WTC11 (cell line): ENCODE data around the gene ESAM. TPM values are rescaled to one million over a fixed set of nuclear protein-coding genes. Genes with fewer than 3 reads are reported as not detected.
A peak's percentile ranks its signal among the peaks of the same experiment; 100 is the strongest.

Experiments
- ATAC-seq: fragments of 200-7000 bp; cut with Tn5 transposase; 2 replicates; pipeline ENCODE4 v1.10.0; 2021; ENCODE audit warnings: mild to moderate bottlenecking, moderate library complexity
- CTCF ChIA-PET: fragments of 300-600 bp; sonication (Branson Sonifier 250); formaldehyde crosslinking; loops from one replicate; lab custom pipeline; 2021; ENCODE audit warnings: antibody characterized with exemption; lab: Charles Lee
- POLR2A ChIA-PET: fragments of 350-600 bp; sonication (Branson Sonifier 250); formaldehyde crosslinking; loops from one replicate; lab custom pipeline; 2021; ENCODE audit warnings: antibody characterized with exemption; lab: Charles Lee
- DNase-seq: peaks from one replicate; pipeline ENCODE4 v3.0.0; 2021; ENCODE audit warnings: low spot score
- H3K27ac Mint-ChIP-seq: 2 replicates; pipeline ENCODE4 v1.8.0; 2021; ENCODE audit warnings: mixed read lengths
- H3K27me3 Mint-ChIP-seq: 2 replicates; pipeline ENCODE4 v1.8.0; 2021; ENCODE audit warnings: low read depth, mild to moderate bottlenecking, moderate library complexity, mixed read lengths
- H3K36me3 Mint-ChIP-seq: 2 replicates; pipeline ENCODE4 v1.8.0; 2021; ENCODE audit warnings: mixed read lengths
- H3K4me1 Mint-ChIP-seq: 2 replicates; pipeline ENCODE4 v1.8.0; 2022; ENCODE audit warnings: mixed read lengths
- H3K4me3 Mint-ChIP-seq: 2 replicates; pipeline ENCODE4 v1.8.0; 2021; ENCODE audit warnings: mild to moderate bottlenecking, moderate library complexity, mixed read lengths
- H3K9me3 Mint-ChIP-seq: 2 replicates; pipeline ENCODE4 v1.8.0; 2021; ENCODE audit warnings: mixed read lengths
- ATF1 ChIP-seq: sonication (generic); formaldehyde crosslinking; IDR thresholded peaks from 2 replicates; pipeline ENCODE4 v1.8.1; 2023; ENCODE audit warnings: mild to moderate bottlenecking, moderate library complexity, missing genetic modification reagents
- GABPB1 ChIP-seq: sonication (generic); formaldehyde crosslinking; IDR thresholded peaks from 2 replicates; pipeline ENCODE4 v1.8.1; 2023; ENCODE audit warnings: mild to moderate bottlenecking, missing genetic modification reagents
- HMGA2 ChIP-seq: fragments of 250-450 bp; sonication (Bioruptor Pico); IDR thresholded peaks from 2 replicates; pipeline ENCODE4 v1.4.0; 2021; ENCODE audit warnings: mild to moderate bottlenecking, moderate library complexity
- TEAD4 ChIP-seq: sonication (generic); formaldehyde crosslinking; IDR thresholded peaks from 2 replicates; pipeline ENCODE4 v1.8.0; 2022; ENCODE audit warnings: mild to moderate bottlenecking, missing genetic modification reagents
- ZBTB21 ChIP-seq: sonication (generic); formaldehyde crosslinking; IDR thresholded peaks from 2 replicates; pipeline ENCODE4 v1.8.1; 2023; ENCODE audit warnings: mild to moderate bottlenecking, missing genetic modification reagents, borderline replicate concordance
- ZNF121 ChIP-seq: sonication (generic); formaldehyde crosslinking; IDR thresholded peaks from 2 replicates; pipeline ENCODE4 v1.8.0; 2023; ENCODE audit warnings: missing genetic modification reagents
- ZNF396 ChIP-seq: fragments of 250-450 bp; sonication (Bioruptor Pico); IDR thresholded peaks from 2 replicates; pipeline ENCODE4 v1.8.0; 2021; ENCODE audit warnings: mild to moderate bottlenecking, moderate library complexity, borderline replicate concordance
- total RNA-seq: library from RNA; stranded (reverse); gene quantifications from 3 replicates; pipeline ENCODE4 v1.2.3, GENCODE V29; 2021
- TF ChIP-seq, protein P1 (sequence below): sonication (generic); formaldehyde crosslinking; IDR thresholded peaks from 2 replicates; pipeline ENCODE4 v1.8.1; 2023; ENCODE audit warnings: mild to moderate bottlenecking, missing genetic modification reagents, moderate library complexity
- TF ChIP-seq, protein P2 (sequence below): fragments of 250-450 bp; sonication (Bioruptor Pico); IDR thresholded peaks from 2 replicates; pipeline ENCODE4 v1.8.0; 2021; ENCODE audit warnings: mild to moderate bottlenecking
- TF ChIP-seq, protein P3 (sequence below): sonication (generic); formaldehyde crosslinking; IDR thresholded peaks from 2 replicates; pipeline ENCODE4 v1.8.1; 2022; ENCODE audit warnings: mild to moderate bottlenecking, missing genetic modification reagents, moderate library complexity, borderline replicate concordance
- TF ChIP-seq, protein P4 (sequence below): sonication (generic); formaldehyde crosslinking; IDR thresholded peaks from 2 replicates; pipeline ENCODE4 v1.8.0; 2022; ENCODE audit warnings: mild to moderate bottlenecking, missing genetic modification reagents
- TF ChIP-seq, protein P5 (sequence below): fragments of 250-450 bp; sonication (Bioruptor Pico); IDR thresholded peaks from 2 replicates; pipeline ENCODE4 v1.9.0; 2021; ENCODE audit warnings: mild to moderate bottlenecking
- TF ChIP-seq, protein P6 (sequence below): sonication (generic); formaldehyde crosslinking; IDR thresholded peaks from 2 replicates; pipeline ENCODE4 v1.8.1; 2023; ENCODE audit warnings: mild to moderate bottlenecking, missing genetic modification reagents
- TF ChIP-seq, protein P7 (sequence below): sonication (generic); formaldehyde crosslinking; conservative IDR thresholded peaks from 2 replicates; pipeline ENCODE4 v1.8.1; 2022; ENCODE audit warnings: mild to moderate bottlenecking, missing genetic modification reagents
- TF ChIP-seq, protein P8 (sequence below): sonication (generic); formaldehyde crosslinking; IDR thresholded peaks from 2 replicates; pipeline ENCODE4 v1.8.0; 2023; ENCODE audit warnings: missing genetic modification reagents

Gene ESAM
- total RNA-seq, 1 experiment from 2014 or later: 0.48 TPM

DNA sequence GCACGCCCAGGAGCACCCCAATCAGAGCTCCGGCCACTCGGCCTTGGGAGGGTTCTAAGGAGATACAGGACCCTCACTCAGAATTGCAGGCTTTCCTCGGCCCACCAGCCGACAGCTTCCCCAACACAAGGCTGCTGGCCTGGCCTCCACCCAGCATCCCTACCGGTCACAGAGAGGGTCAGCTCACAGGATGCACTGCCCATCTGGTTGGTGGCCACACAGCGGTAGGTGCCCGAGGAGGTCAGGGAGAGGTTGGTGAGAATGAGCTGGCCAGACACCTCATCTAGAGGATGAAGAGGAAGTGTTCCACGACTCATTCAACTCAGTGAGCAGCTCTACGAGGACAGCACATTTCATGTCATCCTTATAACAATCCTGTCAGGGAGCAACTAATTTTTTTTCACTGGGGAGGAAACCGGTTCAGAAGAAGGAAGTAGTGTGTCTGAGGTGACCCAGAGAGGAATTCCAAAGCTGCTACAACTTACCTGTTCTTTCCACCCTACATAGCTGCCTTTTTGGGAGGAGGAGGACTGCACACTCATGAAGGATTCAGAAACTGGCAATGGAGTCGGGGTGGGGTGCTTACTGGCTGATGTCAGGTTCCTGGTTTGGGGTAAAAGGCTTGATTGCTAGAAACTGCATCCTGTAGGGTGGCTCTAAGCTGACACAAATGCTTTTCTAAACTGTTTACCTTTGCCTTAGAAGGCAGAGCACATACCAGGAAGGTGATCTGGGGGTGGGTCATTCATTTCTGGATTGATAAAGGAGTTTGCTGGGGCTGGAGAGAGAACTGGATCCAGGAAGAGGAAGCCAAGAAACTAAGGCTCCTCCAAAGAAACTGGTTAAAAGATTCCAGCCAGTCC lies 13.4 kb downstream of the ESAM start:
- ChIA-PET CTCF (interaction anchor here (0.5 to 4.7 kb wide), 3 partner anchors 10 to 1503 kb away, joined by 3 to 70 read pairs (median 3); no protein-coding TSS in a partner anchor), POLR2A (no interaction called here)
- Mint-ChIP-seq H3K36me3 (no peaks in the 10 kb centered on the region), H3K27me3 (peaks cover 100% of the 10 kb centered on the region), H3K4me1 (peaks cover 45% of the 10 kb centered on the region), H3K27ac (no peak overlapping the region), H3K4me3 (peak overlapping the region; percentile 4; the same call in 1 of the 2 replicates), H3K9me3 (no peaks in the 10 kb centered on the region)
- TF ChIP-seq ATF1 (CRISPR knock-in tag): no peak
- TF ChIP-seq TEAD4: no peak
- TF ChIP-seq GABPB1 (CRISPR knock-in tag): no peak
- TF ChIP-seq, protein P1, sequence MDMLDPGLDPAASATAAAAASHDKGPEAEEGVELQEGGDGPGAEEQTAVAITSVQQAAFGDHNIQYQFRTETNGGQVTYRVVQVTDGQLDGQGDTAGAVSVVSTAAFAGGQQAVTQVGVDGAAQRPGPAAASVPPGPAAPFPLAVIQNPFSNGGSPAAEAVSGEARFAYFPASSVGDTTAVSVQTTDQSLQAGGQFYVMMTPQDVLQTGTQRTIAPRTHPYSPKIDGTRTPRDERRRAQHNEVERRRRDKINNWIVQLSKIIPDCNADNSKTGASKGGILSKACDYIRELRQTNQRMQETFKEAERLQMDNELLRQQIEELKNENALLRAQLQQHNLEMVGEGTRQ (CRISPR knock-in tag): no peak
- TF ChIP-seq ZNF121: no peak
- TF ChIP-seq, protein P2, sequence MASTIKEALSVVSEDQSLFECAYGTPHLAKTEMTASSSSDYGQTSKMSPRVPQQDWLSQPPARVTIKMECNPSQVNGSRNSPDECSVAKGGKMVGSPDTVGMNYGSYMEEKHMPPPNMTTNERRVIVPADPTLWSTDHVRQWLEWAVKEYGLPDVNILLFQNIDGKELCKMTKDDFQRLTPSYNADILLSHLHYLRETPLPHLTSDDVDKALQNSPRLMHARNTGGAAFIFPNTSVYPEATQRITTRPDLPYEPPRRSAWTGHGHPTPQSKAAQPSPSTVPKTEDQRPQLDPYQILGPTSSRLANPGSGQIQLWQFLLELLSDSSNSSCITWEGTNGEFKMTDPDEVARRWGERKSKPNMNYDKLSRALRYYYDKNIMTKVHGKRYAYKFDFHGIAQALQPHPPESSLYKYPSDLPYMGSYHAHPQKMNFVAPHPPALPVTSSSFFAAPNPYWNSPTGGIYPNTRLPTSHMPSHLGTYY (CRISPR knock-in tag): no peak
- no peak for TF ChIP-seq HMGA2 (CRISPR knock-in tag)
- TF ChIP-seq, protein P3, sequence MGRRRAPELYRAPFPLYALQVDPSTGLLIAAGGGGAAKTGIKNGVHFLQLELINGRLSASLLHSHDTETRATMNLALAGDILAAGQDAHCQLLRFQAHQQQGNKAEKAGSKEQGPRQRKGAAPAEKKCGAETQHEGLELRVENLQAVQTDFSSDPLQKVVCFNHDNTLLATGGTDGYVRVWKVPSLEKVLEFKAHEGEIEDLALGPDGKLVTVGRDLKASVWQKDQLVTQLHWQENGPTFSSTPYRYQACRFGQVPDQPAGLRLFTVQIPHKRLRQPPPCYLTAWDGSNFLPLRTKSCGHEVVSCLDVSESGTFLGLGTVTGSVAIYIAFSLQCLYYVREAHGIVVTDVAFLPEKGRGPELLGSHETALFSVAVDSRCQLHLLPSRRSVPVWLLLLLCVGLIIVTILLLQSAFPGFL (CRISPR knock-in tag): no peak
- TF ChIP-seq, protein P4, sequence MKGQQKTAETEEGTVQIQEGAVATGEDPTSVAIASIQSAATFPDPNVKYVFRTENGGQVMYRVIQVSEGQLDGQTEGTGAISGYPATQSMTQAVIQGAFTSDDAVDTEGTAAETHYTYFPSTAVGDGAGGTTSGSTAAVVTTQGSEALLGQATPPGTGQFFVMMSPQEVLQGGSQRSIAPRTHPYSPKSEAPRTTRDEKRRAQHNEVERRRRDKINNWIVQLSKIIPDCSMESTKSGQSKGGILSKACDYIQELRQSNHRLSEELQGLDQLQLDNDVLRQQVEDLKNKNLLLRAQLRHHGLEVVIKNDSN: no peak
- TF ChIP-seq ZNF396 (CRISPR knock-in tag): no peak
- TF ChIP-seq, protein P5, sequence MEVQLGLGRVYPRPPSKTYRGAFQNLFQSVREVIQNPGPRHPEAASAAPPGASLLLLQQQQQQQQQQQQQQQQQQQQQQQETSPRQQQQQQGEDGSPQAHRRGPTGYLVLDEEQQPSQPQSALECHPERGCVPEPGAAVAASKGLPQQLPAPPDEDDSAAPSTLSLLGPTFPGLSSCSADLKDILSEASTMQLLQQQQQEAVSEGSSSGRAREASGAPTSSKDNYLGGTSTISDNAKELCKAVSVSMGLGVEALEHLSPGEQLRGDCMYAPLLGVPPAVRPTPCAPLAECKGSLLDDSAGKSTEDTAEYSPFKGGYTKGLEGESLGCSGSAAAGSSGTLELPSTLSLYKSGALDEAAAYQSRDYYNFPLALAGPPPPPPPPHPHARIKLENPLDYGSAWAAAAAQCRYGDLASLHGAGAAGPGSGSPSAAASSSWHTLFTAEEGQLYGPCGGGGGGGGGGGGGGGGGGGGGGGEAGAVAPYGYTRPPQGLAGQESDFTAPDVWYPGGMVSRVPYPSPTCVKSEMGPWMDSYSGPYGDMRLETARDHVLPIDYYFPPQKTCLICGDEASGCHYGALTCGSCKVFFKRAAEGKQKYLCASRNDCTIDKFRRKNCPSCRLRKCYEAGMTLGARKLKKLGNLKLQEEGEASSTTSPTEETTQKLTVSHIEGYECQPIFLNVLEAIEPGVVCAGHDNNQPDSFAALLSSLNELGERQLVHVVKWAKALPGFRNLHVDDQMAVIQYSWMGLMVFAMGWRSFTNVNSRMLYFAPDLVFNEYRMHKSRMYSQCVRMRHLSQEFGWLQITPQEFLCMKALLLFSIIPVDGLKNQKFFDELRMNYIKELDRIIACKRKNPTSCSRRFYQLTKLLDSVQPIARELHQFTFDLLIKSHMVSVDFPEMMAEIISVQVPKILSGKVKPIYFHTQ (CRISPR knock-in tag): no peak
- TF ChIP-seq, protein P6, sequence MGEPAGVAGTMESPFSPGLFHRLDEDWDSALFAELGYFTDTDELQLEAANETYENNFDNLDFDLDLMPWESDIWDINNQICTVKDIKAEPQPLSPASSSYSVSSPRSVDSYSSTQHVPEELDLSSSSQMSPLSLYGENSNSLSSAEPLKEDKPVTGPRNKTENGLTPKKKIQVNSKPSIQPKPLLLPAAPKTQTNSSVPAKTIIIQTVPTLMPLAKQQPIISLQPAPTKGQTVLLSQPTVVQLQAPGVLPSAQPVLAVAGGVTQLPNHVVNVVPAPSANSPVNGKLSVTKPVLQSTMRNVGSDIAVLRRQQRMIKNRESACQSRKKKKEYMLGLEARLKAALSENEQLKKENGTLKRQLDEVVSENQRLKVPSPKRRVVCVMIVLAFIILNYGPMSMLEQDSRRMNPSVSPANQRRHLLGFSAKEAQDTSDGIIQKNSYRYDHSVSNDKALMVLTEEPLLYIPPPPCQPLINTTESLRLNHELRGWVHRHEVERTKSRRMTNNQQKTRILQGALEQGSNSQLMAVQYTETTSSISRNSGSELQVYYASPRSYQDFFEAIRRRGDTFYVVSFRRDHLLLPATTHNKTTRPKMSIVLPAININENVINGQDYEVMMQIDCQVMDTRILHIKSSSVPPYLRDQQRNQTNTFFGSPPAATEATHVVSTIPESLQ: no peak
- TF ChIP-seq, protein P7, sequence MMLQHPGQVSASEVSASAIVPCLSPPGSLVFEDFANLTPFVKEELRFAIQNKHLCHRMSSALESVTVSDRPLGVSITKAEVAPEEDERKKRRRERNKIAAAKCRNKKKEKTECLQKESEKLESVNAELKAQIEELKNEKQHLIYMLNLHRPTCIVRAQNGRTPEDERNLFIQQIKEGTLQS (CRISPR knock-in tag): no peak
- TF ChIP-seq, protein P8, sequence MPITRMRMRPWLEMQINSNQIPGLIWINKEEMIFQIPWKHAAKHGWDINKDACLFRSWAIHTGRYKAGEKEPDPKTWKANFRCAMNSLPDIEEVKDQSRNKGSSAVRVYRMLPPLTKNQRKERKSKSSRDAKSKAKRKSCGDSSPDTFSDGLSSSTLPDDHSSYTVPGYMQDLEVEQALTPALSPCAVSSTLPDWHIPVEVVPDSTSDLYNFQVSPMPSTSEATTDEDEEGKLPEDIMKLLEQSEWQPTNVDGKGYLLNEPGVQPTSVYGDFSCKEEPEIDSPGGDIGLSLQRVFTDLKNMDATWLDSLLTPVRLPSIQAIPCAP: no peak
- no peak for TF ChIP-seq ZBTB21 (CRISPR knock-in tag)
- ATAC-seq (no peak), DNase-seq (no peak)
